Activated B cell treated with CpG ODN at 0.5 μM for 24 hours (primary cell): ENCODE data around the gene C2orf76. TPM values are rescaled to one million over a fixed set of nuclear protein-coding genes. Genes with fewer than 3 reads are reported as not detected.
A peak's percentile ranks its signal among the peaks of the same experiment; 100 is the strongest.

ENCODE experiments used
- ATAC-seq: fragments of 200-7000 bp; cut with Tn5 transposase; one replicate; pipeline ENCODE4 v1.10.0; 2021; ENCODE audit warnings: low read depth, mild to moderate bottlenecking, moderate library complexity
- CTCF ChIA-PET: fragments of 350-600 bp; sonication (Branson Sonifier 250); formaldehyde crosslinking; loops from one replicate; lab custom pipeline; 2021; ENCODE audit warnings: antibody characterized with exemption; lab: Charles Lee
- POLR2A ChIA-PET: fragments of 350-600 bp; sonication (Branson Sonifier 250); formaldehyde crosslinking; loops from one replicate; lab custom pipeline; 2021; ENCODE audit warnings: antibody characterized with exemption; lab: Charles Lee
- DNase-seq: peaks from one replicate; pipeline ENCODE4 v3.0.0; 2022
- H3K27ac Mint-ChIP-seq: one replicate; pipeline ENCODE4 v1.8.0; 2020; ENCODE audit warnings: mixed read lengths
- H3K27me3 Mint-ChIP-seq: one replicate; pipeline ENCODE4 v1.8.0; 2021; ENCODE audit warnings: mixed read lengths
- H3K36me3 Mint-ChIP-seq: one replicate; pipeline ENCODE4 v1.8.0; 2021; ENCODE audit warnings: low read depth, mixed read lengths
- H3K4me1 Mint-ChIP-seq: one replicate; pipeline ENCODE4 v1.8.0; 2021; ENCODE audit warnings: mixed read lengths
- H3K4me3 Mint-ChIP-seq: one replicate; pipeline ENCODE4 v1.8.0; 2020; ENCODE audit warnings: mild to moderate bottlenecking, mixed read lengths
- H3K9me3 Mint-ChIP-seq: one replicate; pipeline ENCODE4 v1.8.0; 2020; ENCODE audit warnings: mixed read lengths
- intact Hi-C: fragments of 100-400 bp; cut with micrococcal nuclease; formaldehyde crosslinking; loops from one replicate; pipeline ENCODE4 v1.15.1; 2024
- total RNA-seq: library from RNA; stranded (reverse); gene quantifications from 2 replicates; pipeline ENCODE4 v1.2.3, GENCODE V29; 2022
- TF ChIP-seq, protein P1 (sequence below): fragments of 200-600 bp; IDR thresholded peaks from one replicate; pipeline ENCODE4 v1.8.0; 2022; ENCODE audit warnings: antibody characterized with exemption, mild to moderate bottlenecking

C2orf76 gene
- total RNA-seq, 1 donor from 2014 or later: 11.0 TPM

DNA sequence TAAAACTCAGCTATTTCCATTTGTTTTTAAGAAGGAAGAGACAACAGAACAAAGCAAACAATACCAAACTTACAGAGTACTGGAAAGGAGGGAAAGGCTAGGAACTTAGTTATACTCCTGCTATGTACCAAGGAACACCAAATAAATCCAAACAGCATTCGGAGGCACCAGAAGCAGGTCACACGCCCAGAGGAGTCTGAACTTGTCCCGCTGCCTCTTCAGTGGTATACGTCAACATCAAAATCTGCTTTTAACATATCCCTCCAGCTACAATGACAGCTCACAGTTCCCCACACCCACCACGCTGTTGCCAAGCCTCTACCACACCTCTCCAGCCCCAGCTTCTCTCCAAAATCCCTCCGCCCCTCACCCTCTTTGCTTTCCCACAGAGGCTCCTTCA, 17.3 kb downstream of the C2orf76 start:
- no peaks in the 10 kb centered on the region for H3K27me3 Mint-ChIP-seq
- H3K4me3 Mint-ChIP-seq: no peak overlapping the region
- ChIA-PET POLR2A (interaction anchor here (0.5 to 1.1 kb wide), 2 partner anchors 9 to 17 kb away, joined by 4 to 5 read pairs; partner anchors contain the start of genes C2orf76 and DBI), CTCF (interaction anchor here (1.3 kb wide), 1 partner anchor 9 kb away, joined by 3 read pairs; no protein-coding TSS in a partner anchor)
- TF ChIP-seq, protein P1, sequence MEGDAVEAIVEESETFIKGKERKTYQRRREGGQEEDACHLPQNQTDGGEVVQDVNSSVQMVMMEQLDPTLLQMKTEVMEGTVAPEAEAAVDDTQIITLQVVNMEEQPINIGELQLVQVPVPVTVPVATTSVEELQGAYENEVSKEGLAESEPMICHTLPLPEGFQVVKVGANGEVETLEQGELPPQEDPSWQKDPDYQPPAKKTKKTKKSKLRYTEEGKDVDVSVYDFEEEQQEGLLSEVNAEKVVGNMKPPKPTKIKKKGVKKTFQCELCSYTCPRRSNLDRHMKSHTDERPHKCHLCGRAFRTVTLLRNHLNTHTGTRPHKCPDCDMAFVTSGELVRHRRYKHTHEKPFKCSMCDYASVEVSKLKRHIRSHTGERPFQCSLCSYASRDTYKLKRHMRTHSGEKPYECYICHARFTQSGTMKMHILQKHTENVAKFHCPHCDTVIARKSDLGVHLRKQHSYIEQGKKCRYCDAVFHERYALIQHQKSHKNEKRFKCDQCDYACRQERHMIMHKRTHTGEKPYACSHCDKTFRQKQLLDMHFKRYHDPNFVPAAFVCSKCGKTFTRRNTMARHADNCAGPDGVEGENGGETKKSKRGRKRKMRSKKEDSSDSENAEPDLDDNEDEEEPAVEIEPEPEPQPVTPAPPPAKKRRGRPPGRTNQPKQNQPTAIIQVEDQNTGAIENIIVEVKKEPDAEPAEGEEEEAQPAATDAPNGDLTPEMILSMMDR: no peak
- H3K27ac Mint-ChIP-seq: no peak overlapping the region
- DNase-seq (no peak), ATAC-seq (no peak)
- H3K9me3 Mint-ChIP-seq: peaks cover 3% of the 10 kb centered on the region
- intact Hi-C loops: no loop called here
- H3K4me1 Mint-ChIP-seq: peaks cover 24% of the 10 kb centered on the region
- no peaks in the 10 kb centered on the region for H3K36me3 Mint-ChIP-seq

DNA sequence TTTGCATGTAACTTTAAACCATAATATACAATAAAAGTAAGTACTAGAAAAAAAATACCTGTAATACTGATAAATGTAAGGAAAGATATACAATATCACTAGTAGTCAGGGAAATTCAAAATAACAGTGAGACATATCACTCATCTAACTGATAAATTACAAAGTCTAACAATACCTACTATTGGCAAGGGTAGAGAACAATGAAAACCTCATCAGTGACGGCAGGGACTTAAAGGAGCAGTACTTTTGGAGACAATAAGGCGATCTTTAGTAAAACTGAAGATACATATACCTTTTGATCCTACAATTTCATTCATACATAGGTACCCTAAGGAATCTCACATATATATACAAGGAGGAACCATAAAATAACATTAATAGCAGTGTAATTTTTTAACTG, 24.9 kb downstream of the C2orf76 start:
- no peak overlapping the region for H3K4me3 Mint-ChIP-seq
- no peak for ATAC-seq

DNA sequence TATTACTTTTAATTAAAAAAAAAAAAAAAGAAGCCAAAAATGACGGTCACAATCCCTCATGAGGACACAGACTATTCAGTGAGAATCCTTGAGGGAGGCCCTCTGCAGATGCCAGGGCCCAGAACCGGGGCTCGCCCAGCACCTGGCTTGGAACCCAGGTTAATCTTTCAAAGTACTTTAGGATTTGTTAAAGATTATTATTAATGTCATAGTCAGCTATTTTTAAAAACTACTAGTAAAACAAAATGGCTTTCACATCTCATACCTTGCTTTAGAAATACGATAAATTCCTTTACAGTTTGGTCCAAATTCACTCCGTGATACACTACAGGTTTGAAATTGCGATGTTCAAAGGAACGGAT, 27.1 kb downstream of the C2orf76 start:
- intact Hi-C loops: loop anchor here (2.0 kb wide), 1 partner anchor 27 kb away; the partner anchor contains the start of genes C2orf76 and DBI
- no peaks in the 10 kb centered on the region for H3K27me3 Mint-ChIP-seq
- CTCF ChIA-PET: interaction anchor here (0.9 kb wide), 1 partner anchor 10 kb away, joined by 3 read pairs; no protein-coding TSS in a partner anchor
- POLR2A ChIA-PET: interaction anchor here (1.1 to 1.3 kb wide), 2 partner anchors 13 to 27 kb away, joined by 5 to 10 read pairs; partner anchors contain the start of genes C2orf76 and DBI
- peaks cover 28% of the 10 kb centered on the region for H3K4me1 Mint-ChIP-seq
- no peaks in the 10 kb centered on the region for H3K36me3 Mint-ChIP-seq
- H3K9me3 Mint-ChIP-seq: no peaks in the 10 kb centered on the region
- peak overlapping the region; percentile 85 for H3K27ac Mint-ChIP-seq
- no peak overlapping the region for H3K4me3 Mint-ChIP-seq
- ATAC-seq (peak; percentile 22), DNase-seq (no peak)
- TF ChIP-seq, protein P1: no peak

More for the DNA sequence above, 24.9 kb downstream of the C2orf76 start:
- H3K27ac Mint-ChIP-seq: no peak overlapping the region
- no peaks in the 10 kb centered on the region for H3K9me3 Mint-ChIP-seq
- TF ChIP-seq, protein P1: no peak
- no peak for DNase-seq
- H3K27me3 Mint-ChIP-seq: no peaks in the 10 kb centered on the region
- CTCF ChIA-PET: no interaction called here
- intact Hi-C loops: no loop called here
- H3K36me3 Mint-ChIP-seq: no peaks in the 10 kb centered on the region
- POLR2A ChIA-PET: no interaction called here
- H3K4me1 Mint-ChIP-seq: peaks cover 28% of the 10 kb centered on the region

DNA sequence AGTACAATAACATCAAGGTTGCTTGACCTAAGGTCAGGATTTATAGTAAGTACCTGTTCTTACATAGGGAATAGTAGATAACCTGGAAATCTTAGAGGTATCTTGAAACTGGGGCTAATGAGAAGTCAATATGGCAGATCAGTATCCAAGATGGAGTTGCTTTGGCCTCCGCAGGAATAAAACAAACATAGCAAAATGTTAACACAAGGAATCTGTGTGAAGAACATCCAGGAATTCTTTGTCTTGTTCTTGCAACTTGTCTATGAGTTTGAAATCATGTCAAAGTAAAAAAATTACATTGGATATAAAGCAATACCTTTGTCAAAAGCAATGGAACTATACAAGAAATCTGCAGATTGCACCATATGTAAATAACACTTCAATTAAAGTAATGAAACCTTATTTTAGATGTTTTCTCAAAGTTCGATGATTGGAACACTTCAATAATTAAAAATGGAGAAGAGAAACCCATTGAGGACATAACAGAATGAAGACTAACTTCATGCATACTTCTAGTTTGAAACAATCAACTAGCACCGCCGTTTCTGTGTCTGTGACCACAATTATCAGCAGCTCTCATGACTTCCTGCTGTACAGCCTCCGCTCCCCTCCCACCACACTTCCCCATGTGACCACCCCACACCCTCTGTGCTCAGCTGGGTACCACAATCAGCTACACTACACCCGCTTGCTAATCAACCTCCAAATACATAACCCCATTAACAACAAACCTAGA, 27.6 kb downstream of the C2orf76 start:
- H3K27me3 Mint-ChIP-seq: no peaks in the 10 kb centered on the region
- intact Hi-C loops: loop anchor here (2.0 kb wide), 1 partner anchor 28 kb away; the partner anchor contains the start of genes C2orf76 and DBI

More for the DNA sequence above, 27.6 kb downstream of the C2orf76 start:
- peak overlapping the region; percentile 85 for H3K27ac Mint-ChIP-seq
- no peaks in the 10 kb centered on the region for H3K9me3 Mint-ChIP-seq
- ATAC-seq (peak; percentile 97), DNase-seq (no peak)
- TF ChIP-seq, protein P1: no peak
- peak overlapping the region; percentile 29 for H3K4me3 Mint-ChIP-seq
- CTCF ChIA-PET: no interaction called here
- peaks cover 31% of the 10 kb centered on the region for H3K4me1 Mint-ChIP-seq
- POLR2A ChIA-PET: interaction anchor here (1.1 to 1.3 kb wide), 2 partner anchors 13 to 28 kb away, joined by 5 to 10 read pairs; partner anchors contain the start of genes C2orf76 and DBI
- H3K36me3 Mint-ChIP-seq: no peaks in the 10 kb centered on the region
